Panc1 (cell line): ENCODE data around the gene FAAP20.

Source experiments
- CTCF ChIP-seq: fragments of 450-650 bp; IDR thresholded peaks from 2 replicates; pipeline ENCODE4 v1.5.1; 2017; ENCODE audit warnings: mild to moderate bottlenecking
- POLR2AphosphoS5 ChIP-seq: IDR thresholded peaks from 2 replicates; pipeline ENCODE4 v1.6.1; 2012; ENCODE audit warnings: mild to moderate bottlenecking, low read depth, low read length, moderate library complexity
- REST ChIP-seq, 2 experiments: IDR thresholded peaks; 2 replicates each; pipeline ENCODE4 v1.6.1; 2011 to 2012; ENCODE audit warnings: low read depth in 2 of 2, control low read depth in 1 of 2, low read length in 1 of 2, mild to moderate bottlenecking in 1 of 2, moderate library complexity in 1 of 2; ENCODE audit not compliant: insufficient read depth in 1 of 2
- TCF7L2 ChIP-seq: IDR thresholded peaks from 2 replicates; pipeline ENCODE4 v1.6.1; 2011; ENCODE audit warnings: mild to moderate bottlenecking, low read depth, low read length, inconsistent platforms

GRCh38 chr1:2177541-2177940 lies 17.0 kb downstream of the FAAP20 start:
- TF ChIP-seq CTCF, result no peak
- no peak for TF ChIP-seq POLR2AphosphoS5
- no peak for TF ChIP-seq TCF7L2
- TF ChIP-seq REST (IDR thresholded peaks at IDR 0.05; ENCODE audit: insufficient read depth in 1 of 2, low read depth in 2 of 2, low read length in 1 of 2), result no peak
